A673 (cell line): Measurements from ENCODE around the gene PTCHD1. TPM values are rescaled to one million over a fixed set of nuclear protein-coding genes. Genes with fewer than 3 reads are reported as not detected.

Experiments
- BruUV-seq: library from RNA; stranded (reverse); fragments of 400-500 nt; replicated peaks from 2 replicates; lab custom pipeline; 2021; lab: Mats Ljungman, UMichigan
- CTCF ChIA-PET: fragments of 300-600 bp; sonication (Branson Sonifier 250); formaldehyde crosslinking; loops from one replicate; lab custom pipeline; 2022; ENCODE audit warnings: antibody characterized with exemption; lab: Charles Lee
- POLR2A ChIA-PET: fragments of 300-600 bp; sonication (Branson Sonifier 250); formaldehyde crosslinking; loops from one replicate; lab custom pipeline; 2022; ENCODE audit warnings: antibody characterized with exemption; ENCODE audit not compliant: low non-redundant PET; lab: Charles Lee
- DNase-seq: peaks from one replicate; pipeline ENCODE4 v3.0.0-alpha.2; 2015; ENCODE audit warnings: low spot score
- H3K27ac ChIP-seq: fragments of 200-600 bp; sonication (generic); 2 replicates; pipeline ENCODE4 v1.5.1; 2016; ENCODE audit warnings: mixed run types, low read depth, mild to moderate bottlenecking, mixed read lengths, antibody characterized with exemption, low read length; ENCODE audit not compliant: poor library complexity, severe bottlenecking
- H3K27me3 ChIP-seq: fragments of 200-600 bp; sonication (generic); replicated peaks from 2 replicates; pipeline ENCODE4 v1.6.1; 2017; ENCODE audit warnings: mixed run types, low read depth, mild to moderate bottlenecking, mixed read lengths, antibody characterized with exemption, low read length; ENCODE audit not compliant: insufficient read depth, poor library complexity
- H3K36me3 ChIP-seq: fragments of 200-600 bp; sonication (generic); 2 replicates; pipeline ENCODE4 v1.6.1; 2016; ENCODE audit warnings: mixed run types, mild to moderate bottlenecking, mixed read lengths, antibody characterized with exemption, low read length; ENCODE audit not compliant: insufficient read depth, poor library complexity, severe bottlenecking
- H3K4me1 ChIP-seq: fragments of 200-600 bp; sonication (generic); 2 replicates; pipeline ENCODE4 v1.6.1; 2017; ENCODE audit warnings: mixed run types, mild to moderate bottlenecking, mixed read lengths, antibody characterized with exemption, low read length; ENCODE audit not compliant: insufficient read depth, poor library complexity, severe bottlenecking
- H3K4me3 ChIP-seq: fragments of 200-600 bp; sonication (generic); 2 replicates; pipeline ENCODE4 v1.5.1; 2016; ENCODE audit warnings: low read depth, mixed run types, mild to moderate bottlenecking, mixed read lengths, low read length; ENCODE audit not compliant: poor library complexity, severe bottlenecking
- H3K9me3 ChIP-seq: fragments of 200-600 bp; sonication (generic); 2 replicates; pipeline ENCODE4 v1.6.1; 2016; ENCODE audit warnings: mixed run types, low read depth, mild to moderate bottlenecking, mixed read lengths, antibody characterized with exemption, low read length; ENCODE audit not compliant: poor library complexity, severe bottlenecking
- EZH2 ChIP-seq: fragments of 200-600 bp; sonication (generic); IDR thresholded peaks from 2 replicates; pipeline ENCODE4 v1.6.1; 2017; ENCODE audit warnings: borderline replicate concordance, low read depth, mild to moderate bottlenecking, mixed read lengths, antibody characterized with exemption, low read length; ENCODE audit not compliant: poor library complexity, severe bottlenecking
- intact Hi-C: fragments of 100-400 bp; cut with micrococcal nuclease; formaldehyde crosslinking; loops from one replicate; pipeline ENCODE4 v1.10.0; 2022; ENCODE audit not compliant: unreplicated experiment
- total RNA-seq: library from RNA; stranded (reverse); gene quantifications from 2 replicates; pipeline ENCODE4 v1.2.3, GENCODE V29; 2021
- TF ChIP-seq, protein P1 (sequence below): fragments of 300-800, 200-600 bp; sonication (generic); conservative IDR thresholded peaks from 2 replicates; pipeline ENCODE4 v1.5.1; 2017; ENCODE audit warnings: low read depth, mild to moderate bottlenecking, antibody characterized with exemption, low read length, moderate library complexity, mixed read lengths

The PTCHD1 gene
- total RNA-seq, 1 experiment from 2014 or later: 0.02 TPM

DNA sequence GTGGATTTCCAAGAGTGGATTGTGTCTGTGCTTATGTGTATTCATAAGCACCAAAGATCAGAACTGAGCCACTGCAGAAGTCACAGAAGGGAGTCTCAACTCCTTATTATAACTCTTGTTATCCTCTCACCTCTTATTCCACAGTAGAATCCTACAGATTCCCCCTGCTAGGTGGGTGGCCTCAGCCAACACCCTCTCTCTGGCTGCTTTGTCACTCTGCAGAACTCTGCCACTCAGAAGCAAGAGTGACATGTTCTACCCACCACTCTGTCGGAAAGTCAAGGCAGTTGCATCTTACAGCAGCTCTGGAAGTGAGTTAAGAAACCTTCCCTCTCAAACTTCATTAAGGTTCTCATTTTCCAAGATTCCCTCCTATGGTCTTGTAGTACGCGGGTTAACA, 41.9 kb downstream of the PTCHD1 start:
- DNase-seq: no peak
- Histone ChIP-seq H3K4me3 (no peak overlapping the region), H3K27ac (no peak overlapping the region), H3K36me3 (no peaks in the 10 kb centered on the region), H3K4me1 (no peaks in the 10 kb centered on the region), H3K27me3 (no peaks in the 10 kb centered on the region), H3K9me3 (no peaks in the 10 kb centered on the region)
- POLR2A ChIA-PET: no interaction called here
- intact Hi-C loops: no loop called here
- BruUV-seq: no TSS peak
- CTCF ChIA-PET: no interaction called here
- TF ChIP-seq, protein P1, sequence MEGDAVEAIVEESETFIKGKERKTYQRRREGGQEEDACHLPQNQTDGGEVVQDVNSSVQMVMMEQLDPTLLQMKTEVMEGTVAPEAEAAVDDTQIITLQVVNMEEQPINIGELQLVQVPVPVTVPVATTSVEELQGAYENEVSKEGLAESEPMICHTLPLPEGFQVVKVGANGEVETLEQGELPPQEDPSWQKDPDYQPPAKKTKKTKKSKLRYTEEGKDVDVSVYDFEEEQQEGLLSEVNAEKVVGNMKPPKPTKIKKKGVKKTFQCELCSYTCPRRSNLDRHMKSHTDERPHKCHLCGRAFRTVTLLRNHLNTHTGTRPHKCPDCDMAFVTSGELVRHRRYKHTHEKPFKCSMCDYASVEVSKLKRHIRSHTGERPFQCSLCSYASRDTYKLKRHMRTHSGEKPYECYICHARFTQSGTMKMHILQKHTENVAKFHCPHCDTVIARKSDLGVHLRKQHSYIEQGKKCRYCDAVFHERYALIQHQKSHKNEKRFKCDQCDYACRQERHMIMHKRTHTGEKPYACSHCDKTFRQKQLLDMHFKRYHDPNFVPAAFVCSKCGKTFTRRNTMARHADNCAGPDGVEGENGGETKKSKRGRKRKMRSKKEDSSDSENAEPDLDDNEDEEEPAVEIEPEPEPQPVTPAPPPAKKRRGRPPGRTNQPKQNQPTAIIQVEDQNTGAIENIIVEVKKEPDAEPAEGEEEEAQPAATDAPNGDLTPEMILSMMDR: no peak
- no peak for TF ChIP-seq EZH2

DNA sequence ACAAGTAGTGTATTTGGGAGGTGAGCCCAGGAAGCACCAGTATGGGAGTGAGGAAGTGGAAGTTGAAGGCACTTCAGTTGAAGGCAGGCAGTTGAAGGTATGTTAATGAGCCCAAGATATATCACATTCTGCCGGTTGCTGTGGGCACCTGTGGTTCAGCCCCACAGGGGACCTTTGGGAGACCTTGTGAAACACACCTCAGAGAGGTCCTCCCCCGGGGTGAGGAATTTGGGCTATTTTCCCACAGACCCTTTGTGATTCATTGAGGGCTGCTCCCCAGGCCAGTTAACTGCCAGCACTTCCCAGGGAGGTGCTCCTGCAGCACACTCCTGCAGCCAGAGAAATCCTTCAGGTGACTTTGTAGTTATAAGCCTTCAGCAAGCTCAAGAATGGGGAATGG, 45.9 kb downstream of the PTCHD1 start:
- Histone ChIP-seq H3K4me3 (no peak overlapping the region), H3K36me3 (no peaks in the 10 kb centered on the region), H3K9me3 (no peaks in the 10 kb centered on the region), H3K27ac (no peak overlapping the region), H3K4me1 (no peaks in the 10 kb centered on the region), H3K27me3 (no peaks in the 10 kb centered on the region)
- POLR2A ChIA-PET: no interaction called here
- TF ChIP-seq, protein P1: no peak
- TF ChIP-seq EZH2: no peak
- intact Hi-C loops: no loop called here
- BruUV-seq: no TSS peak
- no peak for DNase-seq
- CTCF ChIA-PET: no interaction called here

DNA sequence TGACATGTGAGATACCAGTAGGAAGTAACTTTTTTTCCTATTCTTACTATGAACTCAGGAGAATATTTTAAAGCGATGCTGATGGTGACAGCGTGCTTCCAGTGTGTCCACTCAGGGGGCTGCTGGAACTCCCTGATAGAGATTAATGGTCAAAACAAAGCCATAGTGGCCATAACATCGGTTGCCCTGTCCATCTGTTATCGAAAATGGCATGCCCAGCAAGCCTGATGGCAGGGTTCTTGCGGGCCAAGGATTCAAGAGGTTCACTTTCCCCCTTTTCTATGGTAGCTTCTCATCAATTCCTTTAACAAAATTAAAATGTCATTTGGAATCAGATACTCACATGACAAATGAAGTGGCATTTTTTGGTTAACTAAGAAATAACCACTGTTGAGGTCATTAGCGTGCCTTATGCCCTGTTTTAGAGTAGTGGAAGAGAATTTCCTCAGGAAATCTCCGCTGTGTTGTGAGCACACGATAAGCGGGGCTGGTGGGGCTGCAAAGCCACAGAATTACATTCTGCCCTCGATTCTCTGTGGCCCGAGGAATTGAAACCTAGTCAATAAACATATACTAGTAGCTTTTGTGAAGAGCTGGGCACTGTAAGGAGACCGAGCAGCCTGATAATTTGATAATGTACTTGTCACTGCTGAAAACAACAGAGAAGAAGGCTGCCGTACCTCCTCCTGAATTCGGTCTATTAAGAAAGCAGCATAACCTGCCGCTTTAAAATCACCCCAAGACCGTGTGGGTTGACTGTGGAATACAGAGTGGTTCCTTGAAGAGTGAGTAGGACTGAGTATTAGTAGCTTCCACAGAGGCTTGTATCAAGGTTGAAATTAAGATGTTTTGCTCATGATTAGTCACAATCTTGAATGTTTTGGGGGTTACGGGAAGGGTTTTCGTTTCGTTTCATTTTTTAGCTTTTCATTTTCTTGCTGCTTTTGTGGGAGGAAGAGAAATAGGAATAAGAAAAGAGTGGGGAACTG, 46.7 kb downstream of the PTCHD1 start:
- H3K27me3 ChIP-seq: no peaks in the 10 kb centered on the region
- CTCF ChIA-PET: no interaction called here
- H3K36me3 ChIP-seq: no peaks in the 10 kb centered on the region
- no peak overlapping the region for H3K27ac ChIP-seq
- H3K4me3 ChIP-seq: no peak overlapping the region
- TF ChIP-seq, protein P1: no peak
- TF ChIP-seq EZH2: no peak
- DNase-seq: no peak
- H3K4me1 ChIP-seq: no peaks in the 10 kb centered on the region
- no peaks in the 10 kb centered on the region for H3K9me3 ChIP-seq
- intact Hi-C loops: no loop called here
- no TSS peak for BruUV-seq
- POLR2A ChIA-PET: no interaction called here
